SK-N-MC (cell line): ENCODE data around the gene CDKN1B.

Experiments used
- EZH2 ChIP-seq: fragments of 200-600 bp; sonication (generic); IDR thresholded peaks from one replicate; pipeline ENCODE4 v1.6.1; 2017; ENCODE audit warnings: antibody characterized with exemption
- POLR2AphosphoS5 ChIP-seq: IDR thresholded peaks from 2 replicates; pipeline ENCODE4 v1.6.1; 2012; ENCODE audit warnings: mild to moderate bottlenecking, low read depth, low read length, borderline replicate concordance

DNA sequence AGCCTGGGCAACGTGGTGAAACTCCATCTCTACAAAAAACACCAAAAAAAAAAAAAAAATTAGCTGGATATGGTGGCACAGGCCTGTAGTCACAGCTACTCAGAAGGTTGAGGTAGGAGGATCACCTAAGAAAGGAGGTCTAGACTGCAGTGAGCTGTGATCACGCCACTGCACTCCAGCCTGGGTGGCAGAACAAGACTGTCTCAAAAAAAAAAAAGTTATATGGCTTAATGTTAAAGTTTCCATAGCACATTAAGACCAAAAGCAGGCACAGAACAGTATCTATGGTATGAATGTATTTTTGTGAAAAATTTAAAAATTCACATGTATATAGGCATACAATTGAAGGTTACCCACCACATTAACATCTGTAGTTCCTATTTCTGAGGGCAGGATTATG is 15.9 kb downstream of the CDKN1B start:
- TF ChIP-seq EZH2 = no peak
- TF ChIP-seq POLR2AphosphoS5 = no peak
